Measurements from ENCODE around the gene SYNPR. TPM values are rescaled to one million over a fixed set of nuclear protein-coding genes. Genes with fewer than 3 reads are reported as not detected.

The SYNPR gene
- total and polyA plus RNA-seq, 9 donors = not detected

GRCh38 chr3:63582943-63583500 is 304.9 kb downstream of the SYNPR start:
- 87 to 92% (median 90%) methylated on average over 3 of the region's 3 CpGs for WGBS, 3 donors
- Histone ChIP-seq H3K27ac (no peak overlapping the region), H3K9me3 (no peaks in the 10 kb centered on the region), H3K27me3 (no peaks in the 10 kb centered on the region), H3K4me1 (ENCODE audit: insufficient read depth) (no peaks in the 10 kb centered on the region), H3K36me3 (no peaks in the 10 kb centered on the region), H3K4me3 (no peak overlapping the region)
- intact Hi-C loops (cut with DNase I) = no loop called here
- DNase-seq = no peak
- TF ChIP-seq EP300 (IDR thresholded peaks at IDR 0.05) (no peak), CTCF (IDR thresholded peaks at IDR 0.05) (no peak), POLR2A (IDR thresholded peaks at IDR 0.05) (no peak)

DNA sequence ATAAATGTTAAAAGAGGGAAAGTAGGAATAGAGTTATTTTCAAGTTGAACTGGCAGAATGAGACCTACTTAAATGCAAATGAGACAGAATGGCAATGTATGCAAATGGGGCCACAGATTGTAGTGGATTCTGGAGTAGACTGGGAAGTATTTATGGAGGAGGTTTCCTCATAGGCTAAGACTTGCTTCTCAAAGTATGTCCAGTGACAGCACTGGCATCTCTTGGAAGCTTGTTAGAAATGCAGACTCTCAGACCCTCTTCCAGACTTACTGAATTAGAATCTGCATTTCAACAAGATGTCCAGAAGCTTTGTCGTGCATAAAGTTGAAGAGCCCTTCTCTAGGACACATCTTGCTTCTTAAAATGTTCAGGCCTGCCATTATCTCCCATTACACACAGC is 306.6 kb downstream of the SYNPR start:
- Histone ChIP-seq H3K27me3 (no peaks in the 10 kb centered on the region), H3K4me1 (ENCODE audit: insufficient read depth) (no peaks in the 10 kb centered on the region), H3K36me3 (no peaks in the 10 kb centered on the region), H3K27ac (no peak overlapping the region), H3K4me3 (no peak overlapping the region), H3K9me3 (no peaks in the 10 kb centered on the region)
- intact Hi-C loops (cut with DNase I) = no loop called here
- no peak for DNase-seq
- WGBS, 3 donors = 89 to 100% (median 91%) methylated on average over 1 of the region's 1 CpG
- TF ChIP-seq EP300 (IDR thresholded peaks at IDR 0.05) (no peak), CTCF (IDR thresholded peaks at IDR 0.05) (no peak), POLR2A (IDR thresholded peaks at IDR 0.05) (no peak)

GRCh38 chr3:63585927-63586326 is 307.8 kb downstream of the SYNPR start:
- no peak overlapping the region for H3K27ac ChIP-seq
- no peaks in the 10 kb centered on the region for H3K36me3 ChIP-seq
- TF ChIP-seq POLR2A (IDR thresholded peaks at IDR 0.05) (no peak), CTCF (IDR thresholded peaks at IDR 0.05) (no peak), EP300 (IDR thresholded peaks at IDR 0.05) (no peak)
- H3K4me1 ChIP-seq (ENCODE audit: insufficient read depth) = no peaks in the 10 kb centered on the region
- H3K9me3 ChIP-seq = no peaks in the 10 kb centered on the region
- no peak for DNase-seq
- 60 to 84% (median 63%) methylated on average over 1 of the region's 1 CpG for WGBS, 3 donors
- intact Hi-C loops (cut with DNase I) = no loop called here
- no peaks in the 10 kb centered on the region for H3K27me3 ChIP-seq
- H3K4me3 ChIP-seq = no peak overlapping the region

- no peaks in the 10 kb centered on the region for H3K4me1 ChIP-seq (ENCODE audit: insufficient read depth)
- DNase-seq = no peak
- no peak overlapping the region for H3K27ac ChIP-seq
- no peak overlapping the region for H3K4me3 ChIP-seq
- intact Hi-C loops (cut with DNase I) = no loop called here
- no peaks in the 10 kb centered on the region for H3K36me3 ChIP-seq
- no peaks in the 10 kb centered on the region for H3K27me3 ChIP-seq
- no peaks in the 10 kb centered on the region for H3K9me3 ChIP-seq
- TF ChIP-seq CTCF (IDR thresholded peaks at IDR 0.05) (no peak), POLR2A (IDR thresholded peaks at IDR 0.05) (no peak)
- 91 to 100% (median 93%) methylated on average over 1 of the region's 1 CpG for WGBS, 3 donors
Observed at GRCh38 chr3:63588895-63589294, 310.8 kb downstream of the SYNPR start.
